Neural progenitor cell (in vitro differentiated cells): ENCODE results near the gene HSP90B1. TPM values are rescaled to one million over a fixed set of nuclear protein-coding genes. Genes with fewer than 3 reads are reported as not detected.

Source experiments
- DNase-seq: peaks from one replicate; pipeline ENCODE4 v3.0.0-alpha.2; 2016; ENCODE audit warnings: low spot score
- H2AFZ ChIP-seq: fragments of 200-600 bp; sonication (generic); replicated peaks from 2 replicates; pipeline ENCODE4 v1.6.1; 2016; ENCODE audit warnings: antibody characterized with exemption
- H3F3A ChIP-seq: fragments of 200-600 bp; sonication (generic); 2 replicates; pipeline ENCODE4 v1.6.1; 2016; ENCODE audit warnings: antibody characterized with exemption, low read depth
- H3K27ac ChIP-seq: fragments of 200-600 bp; sonication (generic); 2 replicates; pipeline ENCODE4 v1.5.1; 2016; ENCODE audit warnings: mild to moderate bottlenecking
- H3K27me3 ChIP-seq: fragments of 200-600 bp; sonication (generic); 2 replicates; pipeline ENCODE4 v1.6.1; 2016; ENCODE audit warnings: mild to moderate bottlenecking, moderate library complexity
- H3K36me3 ChIP-seq: fragments of 200-600 bp; sonication (generic); 2 replicates; pipeline ENCODE4 v1.5.1; 2016
- H3K4me1 ChIP-seq: fragments of 200-600 bp; sonication (generic); 2 replicates; pipeline ENCODE4 v1.6.1; 2016; ENCODE audit warnings: mixed run types
- H3K4me2 ChIP-seq: fragments of 200-600 bp; sonication (generic); 2 replicates; pipeline ENCODE4 v1.6.1; 2016
- H3K4me3 ChIP-seq: fragments of 200-600 bp; sonication (generic); 2 replicates; pipeline ENCODE4 v1.5.1; 2016
- H3K79me2 ChIP-seq: fragments of 200-600 bp; sonication (generic); 2 replicates; pipeline ENCODE4 v1.6.1; 2016; ENCODE audit warnings: low read depth
- H3K9ac ChIP-seq: fragments of 200-600 bp; sonication (generic); 2 replicates; pipeline ENCODE4 v1.6.1; 2016
- H3K9me3 ChIP-seq: fragments of 200-600 bp; sonication (generic); 2 replicates; pipeline ENCODE4 v1.5.1; 2016; ENCODE audit warnings: low read depth
- H4K20me1 ChIP-seq: fragments of 200-600 bp; sonication (generic); 2 replicates; pipeline ENCODE4 v1.6.1; 2016; ENCODE audit warnings: low read depth
- H3K27ac Mint-ChIP-seq: 3 replicates; pipeline ENCODE4 v1.8.0; 2021; ENCODE audit warnings: mixed read lengths
- H3K27me3 Mint-ChIP-seq: 2 replicates; pipeline ENCODE4 v1.8.0; 2022; ENCODE audit warnings: low read depth, mild to moderate bottlenecking, inconsistent platforms, moderate library complexity, mixed read lengths; ENCODE audit not compliant: insufficient read depth
- H3K36me3 Mint-ChIP-seq: 3 replicates; pipeline ENCODE4 v1.8.0; 2021; ENCODE audit warnings: mixed read lengths
- H3K4me1 Mint-ChIP-seq: 3 replicates; pipeline ENCODE4 v1.8.0; 2021; ENCODE audit warnings: mixed read lengths
- H3K4me3 Mint-ChIP-seq: 3 replicates; pipeline ENCODE4 v1.8.0; 2021; ENCODE audit warnings: mild to moderate bottlenecking, moderate library complexity, mixed read lengths
- H3K9me3 Mint-ChIP-seq: 3 replicates; pipeline ENCODE4 v1.8.0; 2020; ENCODE audit warnings: mixed read lengths
- CTCF ChIP-seq: fragments of 200-600 bp; sonication (generic); IDR thresholded peaks from 2 replicates; pipeline ENCODE4 v1.5.1; 2017; ENCODE audit warnings: antibody characterized with exemption, mild to moderate bottlenecking
- EZH2 ChIP-seq: fragments of 200-600 bp; sonication (generic); IDR thresholded peaks from 2 replicates; pipeline ENCODE4 v1.6.1; 2017; ENCODE audit warnings: antibody characterized with exemption, mild to moderate bottlenecking, moderate library complexity
- EZH2phosphoT487 ChIP-seq: fragments of 200-600 bp; sonication (generic); IDR thresholded peaks from 2 replicates; pipeline ENCODE4 v1.6.1; 2017; ENCODE audit warnings: antibody characterized with exemption
- total RNA-seq: library from RNA; depleted of rRNA; stranded (reverse); fragments of >200 nt; gene quantifications from 2 replicates; pipeline ENCODE4 v1.2.3, GENCODE V29; 2015; ENCODE audit warnings: low replicate concordance

HSP90B1 gene
- total RNA-seq, 1 donor from 2014 or later = 588 TPM

DNA sequence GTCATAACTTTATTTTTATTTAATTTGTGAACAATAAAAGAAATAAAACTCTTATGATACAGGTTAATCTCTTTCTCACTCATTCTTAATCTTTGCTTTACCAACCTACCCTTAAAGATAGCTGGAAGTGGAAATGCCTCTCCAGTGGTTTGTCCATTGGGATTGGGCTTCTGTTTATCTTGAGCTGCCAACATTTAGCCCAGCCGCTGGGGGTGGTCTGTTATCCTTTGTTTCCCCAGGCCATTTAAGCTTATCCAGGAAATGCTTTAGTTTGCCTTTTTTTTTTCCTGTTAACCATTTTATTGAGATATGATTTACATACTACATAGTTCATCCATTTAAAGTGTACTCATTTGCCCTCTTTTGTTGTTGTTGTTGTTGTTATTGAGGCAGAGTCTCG lies 43.7 kb downstream of the HSP90B1 start:
- Histone ChIP-seq H3F3A (no peaks in the 10 kb centered on the region), H3K4me1 (no peaks in the 10 kb centered on the region), H3K4me2 (no peak overlapping the region), H2AFZ (no peak overlapping the region), H3K36me3 (peaks cover 6% of the 10 kb centered on the region), H4K20me1 (peaks cover 70% of the 10 kb centered on the region), H3K9ac (no peak overlapping the region), H3K27me3 (no peaks in the 10 kb centered on the region), H3K79me2 (peaks cover 96% of the 10 kb centered on the region), H3K27ac (no peak overlapping the region), H3K9me3 (no peaks in the 10 kb centered on the region), H3K4me3 (no peak overlapping the region)
- Mint-ChIP-seq H3K4me3 (no peak overlapping the region), H3K36me3 (peaks cover 14% of the 10 kb centered on the region), H3K4me1 (no peaks in the 10 kb centered on the region), H3K9me3 (no peaks in the 10 kb centered on the region), H3K27ac (no peak overlapping the region), H3K27me3 (no peaks in the 10 kb centered on the region)
- no peak for DNase-seq
- TF ChIP-seq EZH2phosphoT487 (no peak), CTCF (no peak), EZH2 (no peak)

DNA sequence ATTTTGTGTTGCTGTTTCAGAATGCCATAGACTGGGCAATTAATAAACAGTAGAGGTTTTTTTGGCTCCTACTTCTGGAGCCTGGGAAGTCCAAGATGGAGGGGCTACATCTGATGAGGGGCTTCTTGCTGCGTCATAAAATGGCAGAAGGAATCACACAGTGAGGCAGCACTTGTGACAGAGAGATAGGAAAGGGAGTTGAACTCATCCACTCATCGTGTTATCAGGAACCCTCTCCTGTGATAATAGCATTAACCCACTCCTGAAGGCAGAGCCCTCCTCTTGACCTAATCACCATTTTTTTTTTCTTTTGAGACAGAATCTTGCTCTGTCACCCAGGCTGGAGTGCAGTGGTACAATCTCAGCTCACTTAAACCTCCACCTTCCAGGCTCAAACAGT lies 45.2 kb downstream of the HSP90B1 start:
- H3K4me3 ChIP-seq = no peak overlapping the region
- no peak overlapping the region for H3K9ac ChIP-seq
- no peaks in the 10 kb centered on the region for H3K9me3 ChIP-seq
- H4K20me1 ChIP-seq = peaks cover 67% of the 10 kb centered on the region
- H3K27me3 ChIP-seq = no peaks in the 10 kb centered on the region
- H3K4me1 ChIP-seq = no peaks in the 10 kb centered on the region
- TF ChIP-seq EZH2 = no peak
- TF ChIP-seq EZH2phosphoT487 = no peak
- TF ChIP-seq CTCF = no peak
- no peak overlapping the region for H3K27ac Mint-ChIP-seq
- H3K36me3 ChIP-seq = peaks cover 13% of the 10 kb centered on the region
- H3K4me1 Mint-ChIP-seq = no peaks in the 10 kb centered on the region
- no peaks in the 10 kb centered on the region for H3K9me3 Mint-ChIP-seq
- no peak overlapping the region for H3K4me3 Mint-ChIP-seq
- no peaks in the 10 kb centered on the region for H3K27me3 Mint-ChIP-seq
- H3K79me2 ChIP-seq = peaks cover 86% of the 10 kb centered on the region
- no peak for DNase-seq
- H3K27ac ChIP-seq = no peak overlapping the region
- peaks cover 19% of the 10 kb centered on the region for H3K36me3 Mint-ChIP-seq
- no peaks in the 10 kb centered on the region for H3F3A ChIP-seq
- no peak overlapping the region for H3K4me2 ChIP-seq
- no peak overlapping the region for H2AFZ ChIP-seq

GRCh38 chr12:103978384-103978982 lies 48.3 kb downstream of the HSP90B1 start:
- Histone ChIP-seq H3F3A (peaks cover 4% of the 10 kb centered on the region), H3K79me2 (peaks cover 60% of the 10 kb centered on the region), H3K36me3 (peaks cover 29% of the 10 kb centered on the region), H3K9ac (no peak overlapping the region), H4K20me1 (peaks cover 38% of the 10 kb centered on the region), H2AFZ (no peak overlapping the region), H3K4me1 (no peaks in the 10 kb centered on the region), H3K4me2 (no peak overlapping the region), H3K9me3 (no peaks in the 10 kb centered on the region), H3K27me3 (no peaks in the 10 kb centered on the region), H3K27ac (no peak overlapping the region), H3K4me3 (no peak overlapping the region)
- no peaks in the 10 kb centered on the region for H3K4me1 Mint-ChIP-seq
- H3K27ac Mint-ChIP-seq = no peak overlapping the region
- no peaks in the 10 kb centered on the region for H3K27me3 Mint-ChIP-seq
- peaks cover 22% of the 10 kb centered on the region for H3K36me3 Mint-ChIP-seq
- no peak for TF ChIP-seq EZH2phosphoT487
- no peak for TF ChIP-seq EZH2
- no peak for TF ChIP-seq CTCF
- DNase-seq = no peak
- no peak overlapping the region for H3K4me3 Mint-ChIP-seq
- no peaks in the 10 kb centered on the region for H3K9me3 Mint-ChIP-seq
